GM12872 (cell line): ENCODE results near the gene CARD19.

Experiments
- CTCF ChIP-seq: IDR thresholded peaks from 3 replicates; pipeline ENCODE4 v1.5.1; 2011; ENCODE audit warnings: low read depth, mild to moderate bottlenecking, low read length, moderate library complexity; ENCODE audit not compliant: insufficient read depth

CARD19 gene

GRCh38 chr9:93117924-93118862 lies 22.2 kb downstream of the CARD19 start:
- no peak for TF ChIP-seq CTCF

GRCh38 chr9:93118863-93119702 lies 23.1 kb downstream of the CARD19 start:
- TF ChIP-seq CTCF: no peak

GRCh38 chr9:93119703-93119952 lies 23.6 kb downstream of the CARD19 start:
- TF ChIP-seq CTCF: no peak

- TF ChIP-seq CTCF: peak; percentile 67
Measured at GRCh38 chr9:93119953-93120845, 24.2 kb downstream of the CARD19 start.

GRCh38 chr9:93120846-93121315 lies 24.9 kb downstream of the CARD19 start:
- TF ChIP-seq CTCF: no peak

GRCh38 chr9:93121316-93122241 lies 25.6 kb downstream of the CARD19 start:
- no peak for TF ChIP-seq CTCF
